K562 (cell line): ENCODE measurements around the gene ZEB2. TPM values are rescaled to one million over a fixed set of nuclear protein-coding genes. Genes with fewer than 3 reads are reported as not detected.

Experiments
- CXXC5 ChIP-seq: fragments of 250-450 bp; sonication (Bioruptor Pico); IDR thresholded peaks from 2 replicates; pipeline ENCODE4 v1.8.0; 2022; ENCODE audit warnings: inconsistent platforms, mild to moderate bottlenecking, moderate library complexity
- DIDO1 ChIP-seq: fragments of 450-650 bp; IDR thresholded peaks from 2 replicates; pipeline ENCODE4 v1.6.1; 2016; ENCODE audit warnings: low read depth, missing biosample characterization, missing genetic modification characterization
- FOXJ3 ChIP-seq: sonication (generic); formaldehyde crosslinking; IDR thresholded peaks from 2 replicates; pipeline ENCODE4 v1.4.0; 2020; ENCODE audit warnings: mild to moderate bottlenecking, missing genetic modification reagents
- GATA2 ChIP-seq: sonication (generic); formaldehyde crosslinking; IDR thresholded peaks from 2 replicates; pipeline ENCODE4 v1.4.0; 2020; ENCODE audit warnings: mild to moderate bottlenecking, missing genetic modification reagents
- MAZ ChIP-seq, 2 experiments: fragments of 450-650 bp in 1 of 2; sonication (generic) in 1 of 2; formaldehyde crosslinking; IDR thresholded peaks in 1 of 2; conservative IDR thresholded peaks in 1 of 2; 2 replicates each; pipeline versions ENCODE4 v1.4.0 to v1.5.0; 2020; ENCODE audit warnings: mild to moderate bottlenecking in 1 of 2, missing genetic modification reagents in 1 of 2
- MCM5 ChIP-seq: fragments of 450-650 bp; IDR thresholded peaks from 2 replicates; pipeline ENCODE4 v1.6.1; 2016; ENCODE audit warnings: low read depth
- NFATC3 ChIP-seq: fragments of 450-650 bp; IDR thresholded peaks from 2 replicates; pipeline ENCODE4 v1.6.1; 2017; ENCODE audit warnings: mild to moderate bottlenecking
- PHF8 ChIP-seq: fragments of 200-600 bp; sonication (generic); IDR thresholded peaks from 2 replicates; pipeline ENCODE4 v1.6.1; 2012; ENCODE audit warnings: mixed run types, mild to moderate bottlenecking, inconsistent platforms, low read length, moderate library complexity, borderline replicate concordance
- PPARD ChIP-seq: fragments of 250-450 bp; sonication (Bioruptor Pico); IDR thresholded peaks from 2 replicates; pipeline ENCODE4 v1.8.0; 2022; ENCODE audit warnings: inconsistent platforms, mild to moderate bottlenecking, moderate library complexity
- PTBP1 ChIP-seq: fragments of 200-400 bp; formaldehyde crosslinking; IDR thresholded peaks from 2 replicates; pipeline ENCODE4 v1.6.1; 2017; ENCODE audit warnings: low read depth, low read length
- PTRF ChIP-seq: fragments of 450-650 bp; IDR thresholded peaks from 2 replicates; pipeline ENCODE4 v1.6.1; 2016; ENCODE audit warnings: mild to moderate bottlenecking, missing genetic modification characterization, missing compliant biosample characterization
- PYGO2 ChIP-seq: fragments of 450-650 bp; IDR thresholded peaks from 2 replicates; pipeline ENCODE4 v1.6.1; 2016; ENCODE audit warnings: mild to moderate bottlenecking, missing genetic modification characterization, moderate library complexity, missing compliant biosample characterization
- RAD21 ChIP-seq, 2 experiments: fragments of 250-450 bp in 1 of 2; fragments of 450-650 bp in 1 of 2; sonication (Bioruptor Pico) in 1 of 2; formaldehyde crosslinking in 1 of 2; IDR thresholded peaks in 1 of 2; conservative IDR thresholded peaks in 1 of 2; 2 replicates each; pipeline versions ENCODE4 v1.4.0 to v1.8.0; 2020 to 2022; ENCODE audit warnings: mild to moderate bottlenecking in 2 of 2, moderate library complexity in 1 of 2
- RAD51 ChIP-seq: fragments of 450-650 bp; IDR thresholded peaks from 2 replicates; pipeline ENCODE4 v1.7.1; 2016; ENCODE audit warnings: low read depth, mild to moderate bottlenecking, borderline replicate concordance
- ZFX ChIP-seq: sonication (generic); formaldehyde crosslinking; IDR thresholded peaks from 2 replicates; pipeline ENCODE4 v1.8.0; 2022; ENCODE audit warnings: mild to moderate bottlenecking, missing genetic modification reagents, moderate library complexity
- ZNF146 ChIP-seq: IDR thresholded peaks from one replicate; pipeline ENCODE4 v1.6.1; 2018; ENCODE audit warnings: missing compliant biosample characterization; ENCODE audit not compliant: unreplicated experiment
- ZNF644 ChIP-seq: fragments of 200-800 bp; sonication (Bioruptor generic); IDR thresholded peaks from 2 replicates; pipeline ENCODE4 v1.6.1; 2016; ENCODE audit warnings: low read depth, missing genetic modification characterization, missing compliant biosample characterization
- polyA plus RNA-seq, 8 experiments: library from polyadenylated mRNA; depleted of rRNA in 4 of 8; stranded (reverse) in 5 of 8; unstranded in 3 of 8; fragments of >200 nt; fragmentation: Nextera tagmentation in 2 of 8; fragmentation: Illumina TruSeq in 1 of 8; extraction: Ambion mirVana in 2 of 8; extraction: Trizol in 1 of 8; gene quantifications; 2 replicates each; pipeline versions ENCODE4 v1.2.1 to v1.2.3, GENCODE V29; 2011 to 2014; ENCODE audit warnings: inconsistent platforms in 1 of 8, missing spikeins in 1 of 8
- total RNA-seq, 7 experiments: library from RNA; depleted of rRNA in 6 of 7; stranded (reverse); fragments of >200 nt in 6 of 7; fragmentation: Illumina TruSeq in 2 of 7; extraction: Trizol in 2 of 7; gene quantifications; 2 replicates each; pipeline versions ENCODE4 v1.2.1 to v1.2.3, GENCODE V29; 2011 to 2021; ENCODE audit warnings: low replicate concordance in 1 of 7
- TF ChIP-seq, protein P1 (sequence below): fragments of 450-650 bp; IDR thresholded peaks from 2 replicates; pipeline ENCODE4 v1.6.1; 2017; ENCODE audit warnings: antibody characterized with exemption, mild to moderate bottlenecking
- TF ChIP-seq, protein P2 (sequence below): fragments of 250-450 bp; sonication (Bioruptor Pico); IDR thresholded peaks from 2 replicates; pipeline ENCODE4 v1.5.0; 2020; ENCODE audit warnings: mild to moderate bottlenecking, borderline replicate concordance

The ZEB2 gene
- total and polyA plus RNA-seq, 9 of the 15 experiments (the other 6 are each of a cell fraction or from before 2014, with no cell fraction given) = 15.1 to 113 (median 72.3) TPM

- no peak for TF ChIP-seq PHF8
- TF ChIP-seq CXXC5 (CRISPR knock-in tag) = peak; percentile 49; the same call in 1 of the 2 replicates
- TF ChIP-seq FOXJ3 = no peak
- TF ChIP-seq PTBP1 = no peak
- TF ChIP-seq, protein P1, sequence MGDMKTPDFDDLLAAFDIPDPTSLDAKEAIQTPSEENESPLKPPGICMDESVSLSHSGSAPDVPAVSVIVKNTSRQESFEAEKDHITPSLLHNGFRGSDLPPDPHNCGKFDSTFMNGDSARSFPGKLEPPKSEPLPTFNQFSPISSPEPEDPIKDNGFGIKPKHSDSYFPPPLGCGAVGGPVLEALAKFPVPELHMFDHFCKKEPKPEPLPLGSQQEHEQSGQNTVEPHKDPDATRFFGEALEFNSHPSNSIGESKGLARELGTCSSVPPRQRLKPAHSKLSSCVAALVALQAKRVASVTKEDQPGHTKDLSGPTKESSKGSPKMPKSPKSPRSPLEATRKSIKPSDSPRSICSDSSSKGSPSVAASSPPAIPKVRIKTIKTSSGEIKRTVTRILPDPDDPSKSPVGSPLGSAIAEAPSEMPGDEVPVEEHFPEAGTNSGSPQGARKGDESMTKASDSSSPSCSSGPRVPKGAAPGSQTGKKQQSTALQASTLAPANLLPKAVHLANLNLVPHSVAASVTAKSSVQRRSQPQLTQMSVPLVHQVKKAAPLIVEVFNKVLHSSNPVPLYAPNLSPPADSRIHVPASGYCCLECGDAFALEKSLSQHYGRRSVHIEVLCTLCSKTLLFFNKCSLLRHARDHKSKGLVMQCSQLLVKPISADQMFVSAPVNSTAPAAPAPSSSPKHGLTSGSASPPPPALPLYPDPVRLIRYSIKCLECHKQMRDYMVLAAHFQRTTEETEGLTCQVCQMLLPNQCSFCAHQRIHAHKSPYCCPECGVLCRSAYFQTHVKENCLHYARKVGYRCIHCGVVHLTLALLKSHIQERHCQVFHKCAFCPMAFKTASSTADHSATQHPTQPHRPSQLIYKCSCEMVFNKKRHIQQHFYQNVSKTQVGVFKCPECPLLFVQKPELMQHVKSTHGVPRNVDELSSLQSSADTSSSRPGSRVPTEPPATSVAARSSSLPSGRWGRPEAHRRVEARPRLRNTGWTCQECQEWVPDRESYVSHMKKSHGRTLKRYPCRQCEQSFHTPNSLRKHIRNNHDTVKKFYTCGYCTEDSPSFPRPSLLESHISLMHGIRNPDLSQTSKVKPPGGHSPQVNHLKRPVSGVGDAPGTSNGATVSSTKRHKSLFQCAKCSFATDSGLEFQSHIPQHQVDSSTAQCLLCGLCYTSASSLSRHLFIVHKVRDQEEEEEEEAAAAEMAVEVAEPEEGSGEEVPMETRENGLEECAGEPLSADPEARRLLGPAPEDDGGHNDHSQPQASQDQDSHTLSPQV = 0 out of 2 replicates have a peak, but pooled peaks have one; percentile 41
- TF ChIP-seq MCM5 = no peak
- TF ChIP-seq, protein P2, sequence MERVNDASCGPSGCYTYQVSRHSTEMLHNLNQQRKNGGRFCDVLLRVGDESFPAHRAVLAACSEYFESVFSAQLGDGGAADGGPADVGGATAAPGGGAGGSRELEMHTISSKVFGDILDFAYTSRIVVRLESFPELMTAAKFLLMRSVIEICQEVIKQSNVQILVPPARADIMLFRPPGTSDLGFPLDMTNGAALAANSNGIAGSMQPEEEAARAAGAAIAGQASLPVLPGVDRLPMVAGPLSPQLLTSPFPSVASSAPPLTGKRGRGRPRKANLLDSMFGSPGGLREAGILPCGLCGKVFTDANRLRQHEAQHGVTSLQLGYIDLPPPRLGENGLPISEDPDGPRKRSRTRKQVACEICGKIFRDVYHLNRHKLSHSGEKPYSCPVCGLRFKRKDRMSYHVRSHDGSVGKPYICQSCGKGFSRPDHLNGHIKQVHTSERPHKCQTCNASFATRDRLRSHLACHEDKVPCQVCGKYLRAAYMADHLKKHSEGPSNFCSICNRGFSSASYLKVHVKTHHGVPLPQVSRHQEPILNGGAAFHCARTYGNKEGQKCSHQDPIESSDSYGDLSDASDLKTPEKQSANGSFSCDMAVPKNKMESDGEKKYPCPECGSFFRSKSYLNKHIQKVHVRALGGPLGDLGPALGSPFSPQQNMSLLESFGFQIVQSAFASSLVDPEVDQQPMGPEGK (CRISPR knock-in tag) = no peak
- TF ChIP-seq ZNF146 (CRISPR knock-in tag) = no peak
- no peak for TF ChIP-seq GATA2
- TF ChIP-seq RAD51 = no peak; the same call in 1 of the 2 replicates
- TF ChIP-seq DIDO1 (tag) = no peak
- TF ChIP-seq PYGO2 (tag) = no peak
- TF ChIP-seq ZNF644 = no peak
- no peak for TF ChIP-seq NFATC3
- no peak for TF ChIP-seq ZFX
- no peak for TF ChIP-seq PTRF (tag)
- peak; percentile 17 to 46; a peak in 1 of 4 replicates for TF ChIP-seq MAZ (CRISPR knock-in tag; conservative IDR thresholded peaks at IDR 0.05 in 1 of 2, IDR thresholded peaks at IDR 0.05 in 1 of 2)
- no peak for TF ChIP-seq PPARD (CRISPR knock-in tag)
- TF ChIP-seq RAD21 (CRISPR knock-in tag; conservative IDR thresholded peaks at IDR 0.05 in 1 of 2, IDR thresholded peaks at IDR 0.05 in 1 of 2) = no peak
Observed at GRCh38 chr2:144358979-144359541, 160.9 kb downstream of the ZEB2 start (continued).
